HEK293 (cell line): ENCODE measurements around the gene MRPS5.
A peak's percentile ranks its signal among the peaks of the same experiment; 100 is the strongest.

ENCODE experiments used
- EGR2 ChIP-seq: fragments of 450-650 bp; formaldehyde crosslinking; IDR thresholded peaks from 2 replicates; pipeline ENCODE4 v1.5.1; 2016; ENCODE audit warnings: low read depth, missing biosample characterization, missing genetic modification characterization
- FEZF1 ChIP-seq: fragments of 450-650 bp; formaldehyde crosslinking; IDR thresholded peaks from 2 replicates; pipeline ENCODE4 v1.5.1; 2016; ENCODE audit warnings: missing biosample characterization, missing genetic modification characterization
- KLF7 ChIP-seq: fragments of 450-650 bp; formaldehyde crosslinking; IDR thresholded peaks from 2 replicates; pipeline ENCODE4 v1.5.1; 2016; ENCODE audit warnings: missing biosample characterization, missing genetic modification characterization, borderline replicate concordance
- TRIM28 ChIP-seq: IDR thresholded peaks from 2 replicates; pipeline ENCODE4 v1.6.1; 2011; ENCODE audit warnings: low read length, control low read depth, borderline replicate concordance
- ZNF2 ChIP-seq: fragments of 450-650 bp; formaldehyde crosslinking; IDR thresholded peaks from 2 replicates; pipeline ENCODE4 v1.5.1; 2016; ENCODE audit warnings: missing biosample characterization, missing genetic modification characterization
- ZNF335 ChIP-seq: fragments of 450-650 bp; formaldehyde crosslinking; conservative IDR thresholded peaks from 2 replicates; pipeline ENCODE4 v1.5.1; 2016; ENCODE audit warnings: missing biosample characterization, missing genetic modification characterization
- ZNF37A ChIP-seq: fragments of 450-650 bp; IDR thresholded peaks from 2 replicates; pipeline ENCODE4 v1.5.1; 2018; ENCODE audit warnings: missing biosample characterization, missing genetic modification characterization
- ZNF629 ChIP-seq: fragments of 450-650 bp; formaldehyde crosslinking; IDR thresholded peaks from 2 replicates; pipeline ENCODE4 v1.5.1; 2017; ENCODE audit warnings: missing biosample characterization, missing genetic modification characterization
- ZNF747 ChIP-seq: fragments of 450-650 bp; formaldehyde crosslinking; IDR thresholded peaks from 2 replicates; pipeline ENCODE4 v1.5.1; 2016; ENCODE audit warnings: missing biosample characterization, missing genetic modification characterization
- ZNF777 ChIP-seq: fragments of 450-650 bp; formaldehyde crosslinking; IDR thresholded peaks from 2 replicates; pipeline ENCODE4 v1.5.1; 2017; ENCODE audit warnings: missing biosample characterization, missing genetic modification characterization, borderline replicate concordance
- TF ChIP-seq, protein P1 (sequence below): fragments of 450-650 bp; formaldehyde crosslinking; IDR thresholded peaks from 2 replicates; pipeline ENCODE4 v1.5.1; 2016; ENCODE audit warnings: missing biosample characterization, missing genetic modification characterization
- TF ChIP-seq, protein P2 (sequence below): fragments of 450-650 bp; formaldehyde crosslinking; IDR thresholded peaks from 2 replicates; pipeline ENCODE4 v1.5.1; 2016; ENCODE audit warnings: missing biosample characterization, missing genetic modification characterization

DNA sequence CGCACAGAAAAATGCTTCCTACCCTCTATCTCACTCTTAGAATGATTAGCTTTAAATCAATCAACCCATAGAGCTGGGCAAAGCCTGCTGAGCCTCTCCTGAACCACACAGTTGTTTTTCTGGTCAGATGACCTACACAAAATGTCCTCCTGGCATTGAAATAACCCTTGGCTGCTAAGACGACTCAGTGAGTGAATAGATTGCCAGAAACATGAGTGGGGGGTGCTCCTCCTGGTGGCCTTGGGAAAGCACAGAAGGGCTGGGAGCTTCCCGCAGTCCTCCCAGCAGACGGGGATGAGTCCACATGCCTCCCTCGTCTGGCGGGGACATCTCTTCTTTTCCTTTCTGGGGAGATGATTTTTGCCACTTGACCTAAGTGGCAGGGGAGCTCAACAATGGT lies 81.2 kb downstream of the MRPS5 start:
- no peak for TF ChIP-seq ZNF747 (tag by site-specific recombination)
- TF ChIP-seq, protein P1, sequence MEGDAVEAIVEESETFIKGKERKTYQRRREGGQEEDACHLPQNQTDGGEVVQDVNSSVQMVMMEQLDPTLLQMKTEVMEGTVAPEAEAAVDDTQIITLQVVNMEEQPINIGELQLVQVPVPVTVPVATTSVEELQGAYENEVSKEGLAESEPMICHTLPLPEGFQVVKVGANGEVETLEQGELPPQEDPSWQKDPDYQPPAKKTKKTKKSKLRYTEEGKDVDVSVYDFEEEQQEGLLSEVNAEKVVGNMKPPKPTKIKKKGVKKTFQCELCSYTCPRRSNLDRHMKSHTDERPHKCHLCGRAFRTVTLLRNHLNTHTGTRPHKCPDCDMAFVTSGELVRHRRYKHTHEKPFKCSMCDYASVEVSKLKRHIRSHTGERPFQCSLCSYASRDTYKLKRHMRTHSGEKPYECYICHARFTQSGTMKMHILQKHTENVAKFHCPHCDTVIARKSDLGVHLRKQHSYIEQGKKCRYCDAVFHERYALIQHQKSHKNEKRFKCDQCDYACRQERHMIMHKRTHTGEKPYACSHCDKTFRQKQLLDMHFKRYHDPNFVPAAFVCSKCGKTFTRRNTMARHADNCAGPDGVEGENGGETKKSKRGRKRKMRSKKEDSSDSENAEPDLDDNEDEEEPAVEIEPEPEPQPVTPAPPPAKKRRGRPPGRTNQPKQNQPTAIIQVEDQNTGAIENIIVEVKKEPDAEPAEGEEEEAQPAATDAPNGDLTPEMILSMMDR (tag by site-specific recombination): 0 out of 2 replicates have a peak, but pooled peaks have one; percentile 18
- TF ChIP-seq ZNF629 (tag by site-specific recombination): no peak
- TF ChIP-seq ZNF777: no peak
- TF ChIP-seq FEZF1 (tag by site-specific recombination): no peak
- no peak for TF ChIP-seq EGR2 (tag by site-specific recombination)
- no peak for TF ChIP-seq ZNF335
- no peak for TF ChIP-seq TRIM28
- TF ChIP-seq ZNF2 (tag by site-specific recombination): no peak
- no peak for TF ChIP-seq KLF7 (tag by site-specific recombination)
- no peak for TF ChIP-seq ZNF37A (tag by site-specific recombination)
- TF ChIP-seq, protein P2, sequence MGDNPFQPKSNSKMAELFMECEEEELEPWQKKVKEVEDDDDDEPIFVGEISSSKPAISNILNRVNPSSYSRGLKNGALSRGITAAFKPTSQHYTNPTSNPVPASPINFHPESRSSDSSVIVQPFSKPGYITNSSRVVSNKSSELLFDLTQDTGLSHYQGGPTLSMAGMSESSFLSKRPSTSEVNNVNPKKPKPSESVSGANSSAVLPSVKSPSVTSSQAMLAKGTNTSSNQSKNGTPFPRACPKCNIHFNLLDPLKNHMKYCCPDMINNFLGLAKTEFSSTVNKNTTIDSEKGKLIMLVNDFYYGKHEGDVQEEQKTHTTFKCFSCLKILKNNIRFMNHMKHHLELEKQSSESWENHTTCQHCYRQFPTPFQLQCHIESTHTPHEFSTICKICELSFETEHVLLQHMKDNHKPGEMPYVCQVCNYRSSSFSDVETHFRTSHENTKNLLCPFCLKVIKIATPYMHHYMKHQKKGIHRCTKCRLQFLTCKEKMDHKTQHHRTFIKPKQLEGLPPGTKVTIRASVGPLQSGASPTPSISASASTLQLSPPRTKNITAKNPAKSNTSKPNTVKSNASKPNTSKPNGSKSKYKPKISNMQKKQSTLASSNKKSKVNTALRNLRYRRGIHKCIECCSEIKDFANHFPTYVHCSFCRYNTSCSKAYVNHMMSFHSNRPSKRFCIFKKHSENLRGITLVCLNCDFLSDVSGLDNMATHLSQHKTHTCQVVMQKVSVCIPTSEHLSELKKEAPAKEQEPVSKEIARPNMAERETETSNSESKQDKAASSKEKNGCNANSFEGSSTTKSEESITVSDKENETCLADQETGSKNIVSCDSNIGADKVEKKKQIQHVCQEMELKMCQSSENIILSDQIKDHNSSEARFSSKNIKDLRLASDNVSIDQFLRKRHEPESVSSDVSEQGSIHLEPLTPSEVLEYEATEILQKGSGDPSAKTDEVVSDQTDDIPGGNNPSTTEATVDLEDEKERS: no peak
